Lung (tissue), 12 donors: ENCODE data around the gene OGN. TPM values are rescaled to one million over a fixed set of nuclear protein-coding genes. Genes with fewer than 3 reads are reported as not detected.

Experiments used
- ATAC-seq: fragments of 200-7000 bp; cut with Tn5 transposase; one replicate; pipeline ENCODE4 v1.9.1; 2020; ENCODE audit warnings: moderate number of reproducible peaks; ENCODE audit not compliant: insufficient read depth, low FRiP score
- DNase-seq, 3 donors: peaks; one replicate each; pipeline ENCODE4 v3.0.0-alpha.2; 2013 to 2017
- H3K27ac ChIP-seq, 2 donors: one replicate each; pipeline ENCODE4 v1.5.1; 2013; ENCODE audit warnings: mild to moderate bottlenecking in 2 of 2, moderate library complexity in 2 of 2, control low read depth in 1 of 2, inconsistent platforms in 1 of 2, low read depth in 1 of 2, low read length in 1 of 2
- H3K27me3 ChIP-seq, 3 donors: one replicate each; pipeline ENCODE4 v1.5.1; 2013; ENCODE audit warnings: low read length in 2 of 3; ENCODE audit not compliant: control insufficient read depth in 3 of 3, insufficient read depth in 3 of 3
- H3K36me3 ChIP-seq, 4 donors: one replicate each; pipeline ENCODE4 v1.5.1; 2013; ENCODE audit warnings: low read length in 4 of 4, mild to moderate bottlenecking in 1 of 4, moderate library complexity in 1 of 4; ENCODE audit not compliant: control insufficient read depth in 4 of 4, insufficient read depth in 4 of 4
- H3K4me1 ChIP-seq, 5 donors: one replicate each; pipeline ENCODE4 v1.5.1; 2013; ENCODE audit warnings: low read length in 5 of 5, mild to moderate bottlenecking in 2 of 5, moderate library complexity in 1 of 5; ENCODE audit not compliant: control insufficient read depth in 5 of 5, insufficient read depth in 5 of 5
- H3K4me3 ChIP-seq: one replicate; pipeline ENCODE4 v1.5.1; 2013; ENCODE audit warnings: mild to moderate bottlenecking, control low read depth, moderate library complexity
- H3K9ac ChIP-seq, 2 donors: one replicate each; pipeline ENCODE4 v1.5.1; 2013; ENCODE audit warnings: low read length in 2 of 2, control low read depth in 1 of 2; ENCODE audit not compliant: insufficient read depth in 1 of 2
- H3K9me3 ChIP-seq, 4 donors: one replicate each; pipeline ENCODE4 v1.5.1; 2013; ENCODE audit warnings: low read length in 3 of 4, mild to moderate bottlenecking in 1 of 4, moderate library complexity in 1 of 4; ENCODE audit not compliant: control insufficient read depth in 4 of 4, insufficient read depth in 3 of 4
- CTCF ChIP-seq: IDR thresholded peaks from 2 replicates; pipeline ENCODE4 v1.5.1; 2012; ENCODE audit warnings: mild to moderate bottlenecking; ENCODE audit errors: control extremely low read depth, extremely low read depth
- WGBS, 2 donors: extraction: QIAGEN DNeasy Blood & Tissue Kit; methylation state at CpG; one replicate each; pipeline ENCODE4 v1.1.7; 2013; 5-methylcytosine and 5-hydroxymethylcytosine counted together
- polyA plus RNA-seq, 2 donors: library from polyadenylated mRNA; stranded (reverse); fragments of 200-250 nt; gene quantifications; one replicate each; pipeline ENCODE4 v1.2.1, GENCODE V29; 2013
- total RNA-seq, 2 donors: library from RNA; depleted of rRNA in 1 of 2; stranded (reverse); fragments of >200 nt in 1 of 2; gene quantifications; one replicate each; pipeline ENCODE4 v1.2.1, GENCODE V29; 2014 to 2021
- donor health status: control.
- donor health status: control.
- donor health status: Bipolar disorder and iron deficiency.
- donor health status: healthy.
- donor health status: DM: yes; HTN: yes; CAD: no.

The OGN gene
- total and polyA plus RNA-seq, 4 donors: 0.54 to 145 (median 6.8) TPM

- DNase-seq: peak in 2 of 3 donors; percentile 87 to 91
- Histone ChIP-seq H3K36me3 (peaks cover 0 to 2% (median under 1%) of the 10 kb centered on the region in 4 donors), H3K9me3 (peaks cover 0 to 3% (median under 1%) of the 10 kb centered on the region in 4 donors), H3K27ac (peak overlapping the region in 1 of 2 donors; percentile 53), H3K4me3 (no peak overlapping the region), H3K9ac (peak overlapping the region in 1 of 2 donors; percentile 65), H3K27me3 (no peaks in the 10 kb centered on the region), H3K4me1 (peaks cover 0 to 13% (median 0%) of the 10 kb centered on the region in 5 donors)
- no peak for ATAC-seq
- no peak for TF ChIP-seq CTCF
- 67 to 79% methylated on average over 7 of the region's 7 CpGs for WGBS, 2 donors
Measured at GRCh38 chr9:92349771-92350739, 54.3 kb downstream of the OGN start.

GRCh38 chr9:92345582-92345981 lies 58.8 kb downstream of the OGN start:
- Histone ChIP-seq H3K27ac (no peak overlapping the region), H3K27me3 (no peaks in the 10 kb centered on the region), H3K4me1 (peaks cover 0 to 10% (median 0%) of the 10 kb centered on the region in 5 donors), H3K9me3 (no peaks in the 10 kb centered on the region), H3K4me3 (no peak overlapping the region), H3K9ac (no peak overlapping the region), H3K36me3 (peaks cover 0 to 2% (median 0%) of the 10 kb centered on the region in 4 donors)
- no peak for ATAC-seq
- no peak for DNase-seq
- TF ChIP-seq CTCF: no peak

- 91% methylated on average over 1 of the region's 1 CpG for WGBS, 2 donors
- DNase-seq: peak in 2 of 3 donors; percentile 30 to 32
- ATAC-seq: no peak
- Histone ChIP-seq H3K9me3 (no peaks in the 10 kb centered on the region), H3K27ac (no peak overlapping the region), H3K4me3 (no peak overlapping the region), H3K9ac (no peak overlapping the region), H3K4me1 (no peaks in the 10 kb centered on the region), H3K36me3 (peaks cover 0 to 9% (median 3%) of the 10 kb centered on the region in 4 donors), H3K27me3 (no peaks in the 10 kb centered on the region)
- TF ChIP-seq CTCF: no peak
Measured at GRCh38 chr9:92342825-92343488, 61.4 kb downstream of the OGN start.
